ENCODE measurements around the gene ARSK.

Gene ARSK

GRCh38 chr5:95554647-95555548 is at the start of gene ARSK, which contains the start of gene SKIC3:
ARSK (plus strand) TSS chr5:95555101; CDS start chr5:95555279, 178 bp downstream.
SKIC3 (minus strand) TSS chr5:95554977; CDS start chr5:95547150, 7,827 bp downstream.
- in situ Hi-C loops (cut with HindIII; ENCODE audit: low pct_ligation_motif_present, low pct_unique_long_range_greater_than_20kb, low sequenced_read_pairs): no loop called here
- peak; percentile 97 for DNase-seq

- no peak for DNase-seq
- in situ Hi-C loops (cut with HindIII; ENCODE audit: low pct_ligation_motif_present, low pct_unique_long_range_greater_than_20kb, low sequenced_read_pairs): no loop called here
These were observed 46.4 kb upstream of the ARSK start for GRCh38 chr5:95508550-95508949.

GRCh38 chr5:95511606-95512005 is 43.3 kb upstream of the ARSK start:
- DNase-seq: no peak
- in situ Hi-C loops (cut with HindIII; ENCODE audit: low pct_ligation_motif_present, low pct_unique_long_range_greater_than_20kb, low sequenced_read_pairs): no loop called here

GRCh38 chr5:95518417-95518816 is 36.5 kb upstream of the ARSK start:
- in situ Hi-C loops (cut with HindIII; ENCODE audit: low pct_ligation_motif_present, low pct_unique_long_range_greater_than_20kb, low sequenced_read_pairs): no loop called here
- DNase-seq: no peak

- no peak for DNase-seq
- in situ Hi-C loops (cut with HindIII; ENCODE audit: low pct_ligation_motif_present, low pct_unique_long_range_greater_than_20kb, low sequenced_read_pairs): no loop called here
These were observed 35.8 kb upstream of the ARSK start for GRCh38 chr5:95519151-95519550.

GRCh38 chr5:95519681-95520080 is 35.2 kb upstream of the ARSK start:
- in situ Hi-C loops (cut with HindIII; ENCODE audit: low pct_ligation_motif_present, low pct_unique_long_range_greater_than_20kb, low sequenced_read_pairs): no loop called here

GRCh38 chr5:95520206-95520605 is 34.7 kb upstream of the ARSK start:
- in situ Hi-C loops (cut with HindIII; ENCODE audit: low pct_ligation_motif_present, low pct_unique_long_range_greater_than_20kb, low sequenced_read_pairs): no loop called here
- DNase-seq: no peak

More at GRCh38 chr5:95519681-95520080, 35.2 kb upstream of the ARSK start:
- no peak for DNase-seq

- DNase-seq: no peak
- in situ Hi-C loops (cut with HindIII; ENCODE audit: low pct_ligation_motif_present, low pct_unique_long_range_greater_than_20kb, low sequenced_read_pairs): no loop called here
These were observed 30.5 kb upstream of the ARSK start for GRCh38 chr5:95524423-95524822.

GRCh38 chr5:95526871-95527270 is 28.0 kb upstream of the ARSK start:
- no peak for DNase-seq
- in situ Hi-C loops (cut with HindIII; ENCODE audit: low pct_ligation_motif_present, low pct_unique_long_range_greater_than_20kb, low sequenced_read_pairs): no loop called here

GRCh38 chr5:95528565-95528964 is 26.3 kb upstream of the ARSK start:
- in situ Hi-C loops (cut with HindIII; ENCODE audit: low pct_ligation_motif_present, low pct_unique_long_range_greater_than_20kb, low sequenced_read_pairs): no loop called here
- no peak for DNase-seq

- in situ Hi-C loops (cut with HindIII; ENCODE audit: low pct_ligation_motif_present, low pct_unique_long_range_greater_than_20kb, low sequenced_read_pairs): no loop called here
- DNase-seq: peak; percentile 79
These were observed 24.5 kb upstream of the ARSK start for GRCh38 chr5:95530416-95530815.

- in situ Hi-C loops (cut with HindIII; ENCODE audit: low pct_ligation_motif_present, low pct_unique_long_range_greater_than_20kb, low sequenced_read_pairs): no loop called here
- no peak for DNase-seq
These were observed 23.4 kb upstream of the ARSK start for GRCh38 chr5:95531491-95531890.

GRCh38 chr5:95532415-95532814 is 22.5 kb upstream of the ARSK start:
- DNase-seq: no peak
- in situ Hi-C loops (cut with HindIII; ENCODE audit: low pct_ligation_motif_present, low pct_unique_long_range_greater_than_20kb, low sequenced_read_pairs): no loop called here

- no peak for DNase-seq
- in situ Hi-C loops (cut with HindIII; ENCODE audit: low pct_ligation_motif_present, low pct_unique_long_range_greater_than_20kb, low sequenced_read_pairs): no loop called here
These were observed 21.8 kb upstream of the ARSK start for GRCh38 chr5:95533106-95533505.

GRCh38 chr5:95533761-95534160 is 21.1 kb upstream of the ARSK start:
- no peak for DNase-seq
- in situ Hi-C loops (cut with HindIII; ENCODE audit: low pct_ligation_motif_present, low pct_unique_long_range_greater_than_20kb, low sequenced_read_pairs): no loop called here

GRCh38 chr5:95537501-95537900 is 17.4 kb upstream of the ARSK start:
- no peak for DNase-seq
- in situ Hi-C loops (cut with HindIII; ENCODE audit: low pct_ligation_motif_present, low pct_unique_long_range_greater_than_20kb, low sequenced_read_pairs): no loop called here

- in situ Hi-C loops (cut with HindIII; ENCODE audit: low pct_ligation_motif_present, low pct_unique_long_range_greater_than_20kb, low sequenced_read_pairs): no loop called here
- no peak for DNase-seq
These were observed 11.7 kb upstream of the ARSK start for GRCh38 chr5:95543017-95543705.

GRCh38 chr5:95549030-95549429 is 5.9 kb upstream of the ARSK start:
- in situ Hi-C loops (cut with HindIII; ENCODE audit: low pct_ligation_motif_present, low pct_unique_long_range_greater_than_20kb, low sequenced_read_pairs): no loop called here
- no peak for DNase-seq

GRCh38 chr5:95554331-95554646 is 612 bp upstream of the ARSK start:
- in situ Hi-C loops (cut with HindIII; ENCODE audit: low pct_ligation_motif_present, low pct_unique_long_range_greater_than_20kb, low sequenced_read_pairs): no loop called here
- DNase-seq: no peak

- in situ Hi-C loops (cut with HindIII; ENCODE audit: low pct_ligation_motif_present, low pct_unique_long_range_greater_than_20kb, low sequenced_read_pairs): no loop called here
- DNase-seq: no peak
These were observed 652 bp downstream of the ARSK start for GRCh38 chr5:95555553-95555952.
